HepG2 (cell line): ENCODE measurements around the gene ACSL3. TPM values are rescaled to one million over a fixed set of nuclear protein-coding genes. Genes with fewer than 3 reads are reported as not detected.

Source experiments
- ARNT2 ChIP-seq: sonication (generic); formaldehyde crosslinking; IDR thresholded peaks from 2 replicates; pipeline ENCODE4 v1.8.0; 2022; ENCODE audit warnings: mild to moderate bottlenecking, low read depth, missing genetic modification reagents, moderate library complexity
- CHCHD3 ChIP-seq: sonication (generic); formaldehyde crosslinking; IDR thresholded peaks from 2 replicates; pipeline ENCODE4 v1.8.0; 2022; ENCODE audit warnings: mild to moderate bottlenecking, missing genetic modification reagents, moderate library complexity
- FOXP4 ChIP-seq: sonication (generic); formaldehyde crosslinking; IDR thresholded peaks from 2 replicates; pipeline ENCODE4 v1.4.0; 2020; ENCODE audit warnings: missing genetic modification reagents
- GATAD2A ChIP-seq: IDR thresholded peaks from 2 replicates; pipeline ENCODE4 v1.6.1; 2016
- PHB2 ChIP-seq: fragments of 450-650 bp; IDR thresholded peaks from 2 replicates; pipeline ENCODE4 v1.6.1; 2018; ENCODE audit not compliant: partially characterized antibody
- PRMT3 ChIP-seq: sonication (generic); formaldehyde crosslinking; IDR thresholded peaks from 2 replicates; pipeline ENCODE4 v1.8.1; 2022; ENCODE audit warnings: low read depth, mild to moderate bottlenecking, moderate library complexity, missing genetic modification reagents, borderline replicate concordance
- ZNF17 ChIP-seq: sonication (generic); formaldehyde crosslinking; IDR thresholded peaks from 2 replicates; pipeline ENCODE4 v1.5.0; 2020; ENCODE audit warnings: mild to moderate bottlenecking, missing genetic modification reagents
- ZNF577 ChIP-seq: sonication (generic); formaldehyde crosslinking; IDR thresholded peaks from 2 replicates; pipeline ENCODE4 v1.4.0; 2020; ENCODE audit warnings: mild to moderate bottlenecking, low read depth, missing genetic modification reagents, borderline replicate concordance
- ZSCAN5A ChIP-seq: sonication (generic); formaldehyde crosslinking; IDR thresholded peaks from 2 replicates; pipeline ENCODE4 v1.8.0; 2022; ENCODE audit warnings: mild to moderate bottlenecking, missing genetic modification reagents, borderline replicate concordance
- polyA plus RNA-seq, 8 experiments: library from polyadenylated mRNA; depleted of rRNA in 3 of 8; stranded (reverse) in 7 of 8; unstranded in 1 of 8; fragments of >200 nt; fragmentation: Illumina TruSeq in 4 of 8; extraction: Trizol in 4 of 8; gene quantifications; 2 replicates each; pipeline versions ENCODE4 v1.2.1 to v1.2.3, GENCODE V29; 2011 to 2016; ENCODE audit warnings: low read depth in 4 of 8, missing spikeins in 1 of 8, mixed read lengths in 1 of 8; ENCODE audit not compliant: insufficient read depth in 1 of 8
- total RNA-seq, 5 experiments: library from RNA; depleted of rRNA; stranded (reverse); fragments of >200 nt; fragmentation: Illumina TruSeq; extraction: Trizol; gene quantifications; 2 replicates each; pipeline ENCODE4 v1.2.3, GENCODE V29; 2016; ENCODE audit warnings: low read depth in 1 of 5
- TF ChIP-seq, protein P1 (sequence below): sonication (generic); formaldehyde crosslinking; IDR thresholded peaks from 2 replicates; pipeline ENCODE4 v1.4.0; 2020; ENCODE audit warnings: mild to moderate bottlenecking, missing genetic modification reagents
- TF ChIP-seq, protein P2 (sequence below): sonication (generic); formaldehyde crosslinking; IDR thresholded peaks from 2 replicates; pipeline ENCODE4 v1.4.0; 2020; ENCODE audit warnings: missing genetic modification reagents, borderline replicate concordance
- TF ChIP-seq, protein P3 (sequence below), 2 experiments: sonication (generic) in 1 of 2; formaldehyde crosslinking in 1 of 2; IDR thresholded peaks; 2 replicates each; pipeline versions ENCODE4 v1.5.1 to v1.6.1; 2011 to 2020; ENCODE audit warnings: borderline replicate concordance in 1 of 2, low read depth in 1 of 2, low read length in 1 of 2, mild to moderate bottlenecking in 1 of 2, missing genetic modification reagents in 1 of 2, moderate library complexity in 1 of 2

ACSL3 gene
- total and polyA plus RNA-seq, 2 of the 13 experiments (the other 11 are each of a cell fraction or from before 2014, with no cell fraction given), result 305 to 365 TPM

DNA sequence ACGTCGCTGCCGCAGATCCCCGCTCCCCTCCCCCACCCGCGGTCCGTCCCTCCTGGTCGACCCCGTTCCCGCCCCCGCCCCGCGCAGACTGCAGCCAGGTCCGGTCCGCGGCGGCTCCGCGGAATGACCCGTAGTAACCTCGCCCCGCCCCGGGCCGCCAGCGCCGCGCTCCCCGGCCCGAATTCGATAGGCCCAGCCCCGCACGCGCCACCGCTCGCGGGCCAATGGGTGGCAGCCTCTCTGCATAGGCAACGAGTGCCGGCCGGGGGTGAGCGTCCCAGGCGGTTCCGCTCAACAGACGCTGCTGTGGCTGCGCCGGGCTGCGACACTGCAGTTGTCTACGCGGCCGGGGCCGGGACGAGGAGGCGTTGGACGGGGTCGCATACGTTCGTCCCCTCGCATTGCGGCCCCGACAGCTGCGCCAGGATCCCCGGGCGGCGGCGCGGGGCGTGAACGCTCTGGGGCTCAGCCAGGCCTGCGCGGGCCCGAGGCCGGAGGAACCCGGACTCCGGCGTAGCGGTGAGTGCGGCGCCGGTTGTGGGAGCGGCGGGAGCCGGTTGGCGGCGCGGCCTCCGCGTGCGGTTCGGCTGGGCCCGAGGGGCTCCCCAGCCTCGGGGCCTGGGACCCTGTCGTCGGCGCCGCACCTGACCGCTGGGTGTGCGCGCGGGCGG is at the start of gene ACSL3 (continued):
- TF ChIP-seq, protein P1, sequence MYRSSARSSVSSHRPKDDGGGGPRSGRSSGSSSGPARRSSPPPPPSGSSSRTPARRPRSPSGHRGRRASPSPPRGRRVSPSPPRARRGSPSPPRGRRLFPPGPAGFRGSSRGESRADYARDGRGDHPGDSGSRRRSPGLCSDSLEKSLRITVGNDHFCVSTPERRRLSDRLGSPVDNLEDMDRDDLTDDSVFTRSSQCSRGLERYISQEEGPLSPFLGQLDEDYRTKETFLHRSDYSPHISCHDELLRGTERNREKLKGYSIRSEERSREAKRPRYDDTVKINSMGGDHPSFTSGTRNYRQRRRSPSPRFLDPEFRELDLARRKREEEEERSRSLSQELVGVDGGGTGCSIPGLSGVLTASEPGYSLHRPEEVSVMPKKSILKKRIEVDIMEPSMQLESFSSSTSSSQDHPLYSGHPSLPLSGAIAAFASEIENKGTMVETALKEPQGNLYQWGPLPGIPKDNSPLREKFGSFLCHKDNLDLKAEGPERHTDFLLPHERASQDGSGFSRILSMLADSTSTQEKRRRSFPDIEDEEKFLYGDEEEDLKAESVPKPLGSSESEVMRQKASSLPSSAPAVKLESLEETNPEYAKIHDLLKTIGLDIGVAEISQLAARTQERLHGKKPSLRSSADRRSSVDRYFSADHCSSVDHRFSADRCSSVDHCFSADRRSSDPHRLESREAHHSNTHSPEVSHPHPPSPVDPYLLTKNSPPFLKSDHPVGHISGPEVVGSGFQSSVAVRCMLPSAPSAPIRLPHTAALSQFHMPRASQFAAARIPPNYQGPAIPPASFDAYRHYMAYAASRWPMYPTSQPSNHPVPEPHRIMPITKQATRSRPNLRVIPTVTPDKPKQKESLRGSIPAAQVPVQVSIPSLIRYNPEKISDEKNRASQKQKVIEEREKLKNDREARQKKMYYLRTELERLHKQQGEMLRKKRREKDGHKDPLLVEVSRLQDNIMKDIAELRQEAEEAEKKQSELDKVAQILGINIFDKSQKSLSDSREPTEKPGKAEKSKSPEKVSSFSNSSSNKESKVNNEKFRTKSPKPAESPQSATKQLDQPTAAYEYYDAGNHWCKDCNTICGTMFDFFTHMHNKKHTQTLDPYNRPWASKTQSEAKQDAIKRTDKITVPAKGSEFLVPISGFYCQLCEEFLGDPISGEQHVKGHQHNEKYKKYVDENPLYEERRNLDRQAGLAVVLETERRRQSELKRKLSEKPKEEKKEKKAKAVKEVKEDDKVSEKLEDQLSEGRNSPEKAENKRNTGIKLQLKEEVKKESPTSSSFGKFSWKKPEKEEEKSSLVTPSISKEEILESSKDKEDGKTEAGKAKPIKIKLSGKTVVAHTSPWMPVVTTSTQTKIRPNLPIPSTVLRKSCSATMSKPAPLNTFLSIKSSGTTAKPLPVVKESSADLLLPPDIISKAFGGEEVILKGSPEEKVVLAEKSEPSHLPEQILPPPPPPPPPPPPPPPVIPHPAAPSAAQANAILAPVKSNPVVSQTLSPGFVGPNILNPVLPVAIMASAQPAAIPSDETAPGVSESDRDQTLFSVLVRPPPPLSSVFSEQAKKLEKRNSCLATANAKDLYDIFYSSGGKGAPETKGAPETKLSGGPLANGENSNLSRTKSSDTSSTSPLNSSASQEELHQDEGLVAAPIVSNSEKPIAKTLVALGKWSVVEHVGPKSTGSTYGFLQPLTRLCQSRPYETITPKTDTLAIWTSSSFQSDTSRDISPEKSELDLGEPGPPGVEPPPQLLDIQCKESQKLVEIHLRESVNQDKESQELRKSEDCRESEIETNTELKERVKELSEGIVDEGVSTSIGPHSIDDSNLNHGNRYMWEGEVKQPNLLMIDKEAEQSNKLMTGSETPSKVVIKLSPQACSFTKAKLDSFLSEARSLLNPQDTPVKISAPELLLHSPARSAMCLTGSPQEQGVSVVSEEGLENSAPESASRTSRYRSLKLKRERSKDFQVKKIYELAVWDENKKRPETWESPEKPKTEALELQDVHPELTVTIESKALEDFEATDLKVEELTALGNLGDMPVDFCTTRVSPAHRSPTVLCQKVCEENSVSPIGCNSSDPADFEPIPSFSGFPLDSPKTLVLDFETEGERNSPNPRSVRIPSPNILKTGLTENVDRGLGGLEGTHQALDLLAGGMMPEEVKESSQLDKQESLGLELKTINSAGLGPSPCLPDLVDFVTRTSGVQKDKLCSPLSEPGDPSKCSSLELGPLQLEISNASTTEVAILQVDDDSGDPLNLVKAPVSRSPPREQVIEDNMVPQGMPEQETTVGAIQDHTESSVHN (CRISPR knock-in tag), result peak; percentile 68; the same call in 1 of the 2 replicates
- TF ChIP-seq PRMT3 (no peak; the same call in 1 of the 2 replicates), PHB2 (no peak), CHCHD3 (CRISPR knock-in tag) (no peak), ZNF17 (CRISPR knock-in tag) (no peak), ZSCAN5A (CRISPR knock-in tag) (peak; percentile 96; the same call in 1 of the 2 replicates), GATAD2A (CRISPR knock-in tag) (no peak), FOXP4 (peak; percentile 54; the same call in 1 of the 2 replicates), ZNF577 (CRISPR knock-in tag) (no peak; the same call in 1 of the 2 replicates), ARNT2 (CRISPR knock-in tag) (peak; percentile 93)
- TF ChIP-seq, protein P2, sequence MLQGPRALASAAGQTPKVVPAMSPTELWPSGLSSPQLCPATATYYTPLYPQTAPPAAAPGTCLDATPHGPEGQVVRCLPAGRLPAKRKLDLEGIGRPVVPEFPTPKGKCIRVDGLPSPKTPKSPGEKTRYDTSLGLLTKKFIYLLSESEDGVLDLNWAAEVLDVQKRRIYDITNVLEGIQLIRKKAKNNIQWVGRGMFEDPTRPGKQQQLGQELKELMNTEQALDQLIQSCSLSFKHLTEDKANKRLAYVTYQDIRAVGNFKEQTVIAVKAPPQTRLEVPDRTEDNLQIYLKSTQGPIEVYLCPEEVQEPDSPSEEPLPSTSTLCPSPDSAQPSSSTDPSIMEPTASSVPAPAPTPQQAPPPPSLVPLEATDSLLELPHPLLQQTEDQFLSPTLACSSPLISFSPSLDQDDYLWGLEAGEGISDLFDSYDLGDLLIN (CRISPR knock-in tag), result peak; percentile 32; the same call in 1 of the 2 replicates
- TF ChIP-seq, protein P3, sequence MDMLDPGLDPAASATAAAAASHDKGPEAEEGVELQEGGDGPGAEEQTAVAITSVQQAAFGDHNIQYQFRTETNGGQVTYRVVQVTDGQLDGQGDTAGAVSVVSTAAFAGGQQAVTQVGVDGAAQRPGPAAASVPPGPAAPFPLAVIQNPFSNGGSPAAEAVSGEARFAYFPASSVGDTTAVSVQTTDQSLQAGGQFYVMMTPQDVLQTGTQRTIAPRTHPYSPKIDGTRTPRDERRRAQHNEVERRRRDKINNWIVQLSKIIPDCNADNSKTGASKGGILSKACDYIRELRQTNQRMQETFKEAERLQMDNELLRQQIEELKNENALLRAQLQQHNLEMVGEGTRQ (IDR thresholded peaks at IDR 0.05; ENCODE audit: low read depth, low read length), result peak; percentile 85
- TF ChIP-seq, protein P3 (CRISPR knock-in tag; IDR thresholded peaks at IDR 0.05; ENCODE audit: borderline replicate concordance), result peak; percentile 84
